Lower leg skin (tissue), 4 donors: ENCODE data around the gene PLPP4. TPM values are rescaled to one million over a fixed set of nuclear protein-coding genes. Genes with fewer than 3 reads are reported as not detected.
"Not testable (repeated sequence)": the region's sequence is repeated elsewhere in the genome, so short reads cannot be mapped to it uniquely, and the experiment has no call there.

Source experiments
- DNase-seq, 2 donors: peaks; one replicate each; pipeline ENCODE4 v3.0.0-alpha.2; 2019; ENCODE audit warnings: low spot score in 2 of 2
- H3K4me3 ChIP-seq: fragments of 200-600 bp; sonication (generic); 2 replicates; pipeline ENCODE4 v1.5.1; 2017; ENCODE audit warnings: mild to moderate bottlenecking, low read depth; ENCODE audit not compliant: poor library complexity, severe bottlenecking
- CTCF ChIP-seq, 3 donors: fragments of 450-650 bp; IDR thresholded peaks; one replicate each; pipeline ENCODE4 v1.5.1; 2016; ENCODE audit warnings: antibody characterized with exemption in 3 of 3, mild to moderate bottlenecking in 3 of 3, moderate library complexity in 2 of 3
- POLR2A ChIP-seq, 2 donors: fragments of 450-650 bp; IDR thresholded peaks; one replicate each; pipeline ENCODE4 v1.6.1; 2016 to 2017; ENCODE audit warnings: antibody characterized with exemption in 2 of 2, mild to moderate bottlenecking in 1 of 2, moderate library complexity in 1 of 2
- WGBS, 2 donors: methylation state at CpG; one replicate each; pipeline ENCODE4 v1.1.5; 2018; 5-methylcytosine and 5-hydroxymethylcytosine counted together
- intact Hi-C: fragments of 100-400 bp; cut with DNase I; formaldehyde crosslinking; loops from one replicate; pipeline ENCODE4 v1.15.0; 2023; ENCODE audit warnings: low total_unique reads
- total RNA-seq, 4 donors: library from RNA; depleted of rRNA; stranded (reverse); fragments of >200 nt; gene quantifications; one replicate each; pipeline ENCODE4 v1.1.0, GENCODE V29; 2016

PLPP4 gene
- total RNA-seq, 4 donors from 2014 or later = 0.29 to 0.42 TPM; not detected in 2

DNA sequence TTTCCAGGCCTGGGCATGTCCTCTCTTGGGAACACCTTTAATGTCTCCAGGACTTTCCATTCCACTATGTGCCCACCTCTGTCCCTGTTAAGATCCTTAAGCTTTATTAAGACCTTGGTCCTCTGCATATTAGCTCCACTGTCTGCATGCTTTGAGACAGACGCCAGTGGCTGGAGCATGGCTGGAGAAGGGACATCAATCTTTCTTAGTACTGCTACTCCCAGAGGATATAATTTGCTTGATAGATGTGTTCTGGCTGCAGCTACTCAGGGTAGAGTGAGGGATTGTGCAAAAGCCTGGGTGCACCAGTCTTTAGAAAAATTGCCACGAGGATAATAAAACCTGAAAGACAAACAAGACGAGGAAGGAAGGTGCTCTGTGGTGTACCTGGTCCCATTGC, 42.9 kb downstream of the PLPP4 start:
- TF ChIP-seq POLR2A (IDR thresholded peaks at IDR 0.05) (no peak), CTCF (IDR thresholded peaks at IDR 0.05) (no peak)
- intact Hi-C loops = no loop called here
- DNase-seq = no peak
- 62 to 64% methylated on average over 3 of the region's 3 CpGs for WGBS, 2 donors
- no peak overlapping the region for H3K4me3 ChIP-seq

DNA sequence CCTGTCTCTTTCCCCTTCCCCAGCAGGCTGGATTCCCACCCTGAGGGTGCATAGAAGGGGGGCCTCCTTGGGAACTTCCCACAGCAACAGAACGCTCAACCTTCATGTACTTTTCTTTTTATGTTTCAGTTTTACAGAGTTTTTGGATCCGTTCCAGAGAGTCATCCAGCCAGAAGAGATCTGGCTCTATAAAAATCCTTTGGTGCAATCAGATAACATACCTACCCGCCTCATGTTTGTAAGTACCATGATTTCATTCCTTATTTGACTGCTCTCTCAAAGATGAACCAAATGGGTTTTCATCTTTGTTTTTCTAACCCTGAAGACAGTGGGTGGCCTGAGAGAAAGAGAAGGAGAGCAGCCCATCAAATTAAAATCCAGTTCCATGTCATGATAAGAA, 46.7 kb downstream of the PLPP4 start:
- WGBS, 2 donors = 22 to 38% methylated on average over 3 of the region's 3 CpGs
- no peak for DNase-seq
- TF ChIP-seq POLR2A (IDR thresholded peaks at IDR 0.05) (no peak), CTCF (IDR thresholded peaks at IDR 0.05) (no peak)
- H3K4me3 ChIP-seq = no peak overlapping the region
- intact Hi-C loops = no loop called here

- DNase-seq, H3K4me3 ChIP-seq, intact Hi-C loops: not testable (repeated sequence)
- 47 to 51% methylated on average over 4 of the region's 4 CpGs for WGBS, 2 donors
Observed at GRCh38 chr10:120504227-120504626, 47.2 kb downstream of the PLPP4 start.

DNA sequence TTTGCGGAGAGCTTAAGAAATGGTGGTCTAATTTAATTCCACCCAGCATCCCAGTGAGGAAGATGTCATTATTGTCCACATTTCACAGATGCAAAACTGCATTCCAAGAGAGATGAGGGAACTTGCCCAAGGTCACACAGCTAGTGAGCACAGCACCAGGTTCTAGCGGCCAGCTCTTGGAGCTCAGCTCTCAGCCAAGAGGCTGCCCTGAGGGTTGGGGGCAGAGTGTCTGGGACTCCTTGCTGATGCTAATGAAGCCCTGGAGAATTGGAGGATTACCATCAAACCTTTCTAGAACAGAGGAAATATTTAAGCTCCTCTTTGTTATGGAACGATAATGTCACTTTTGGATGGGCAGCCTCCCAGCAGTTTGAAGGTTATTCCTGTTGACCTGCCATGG, 48.0 kb downstream of the PLPP4 start:
- DNase-seq = no peak
- intact Hi-C loops = no loop called here
- WGBS, 2 donors = 73 to 78% methylated on average over 3 of the region's 3 CpGs
- TF ChIP-seq CTCF (IDR thresholded peaks at IDR 0.05) (no peak), POLR2A (IDR thresholded peaks at IDR 0.05) (no peak)
- no peak overlapping the region for H3K4me3 ChIP-seq

GRCh38 chr10:120505866-120506265, 48.8 kb downstream of the PLPP4 start:
- DNase-seq = no peak
- TF ChIP-seq POLR2A (IDR thresholded peaks at IDR 0.05) (no peak), CTCF (IDR thresholded peaks at IDR 0.05) (no peak)
- H3K4me3 ChIP-seq = no peak overlapping the region
- 74% methylated on average over 4 of the region's 4 CpGs for WGBS, 2 donors
- intact Hi-C loops = no loop called here

DNA sequence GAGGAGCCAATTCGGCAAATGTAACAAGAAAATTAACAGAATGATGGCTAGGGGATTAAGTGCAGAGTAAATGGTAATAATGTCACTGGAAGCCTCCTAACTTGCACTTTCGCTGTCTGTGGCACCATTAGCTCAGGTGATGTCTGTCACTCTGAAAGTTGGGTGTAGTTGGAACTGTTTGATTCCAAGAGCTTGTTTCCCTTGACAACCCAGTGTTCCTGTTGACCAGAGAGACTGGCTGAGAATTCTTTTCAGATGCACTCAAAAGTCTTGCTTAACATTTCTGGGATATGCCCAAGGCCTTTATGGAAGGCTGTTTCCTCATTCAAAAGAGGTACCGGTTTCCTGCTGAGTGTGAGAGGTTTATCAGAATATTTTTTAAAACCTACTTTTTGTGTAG, 49.6 kb downstream of the PLPP4 start:
- no peak overlapping the region for H3K4me3 ChIP-seq
- TF ChIP-seq POLR2A (IDR thresholded peaks at IDR 0.05) (no peak), CTCF (IDR thresholded peaks at IDR 0.05) (no peak)
- WGBS, 2 donors = 69 to 82% methylated on average over 3 of the region's 3 CpGs
- intact Hi-C loops = no loop called here
- DNase-seq = no peak
